Suprapubic skin (tissue), 3 donors: ENCODE data around the gene LILRA6.
"Not testable (repeated sequence)": the region's sequence is repeated elsewhere in the genome, so short reads cannot be mapped to it uniquely, and the experiment has no call there.

ENCODE experiments used
- POLR2A ChIP-seq, 2 donors: fragments of 450-650 bp; IDR thresholded peaks; one replicate each; pipeline ENCODE4 v1.6.1; 2017; ENCODE audit warnings: antibody characterized with exemption in 2 of 2, mild to moderate bottlenecking in 2 of 2, moderate library complexity in 2 of 2
- TF ChIP-seq, protein P1 (sequence below), 2 donors: fragments of 200-600 bp in 1 of 2; fragments of 450-650 bp in 1 of 2; sonication (generic) in 1 of 2; IDR thresholded peaks; one replicate each; pipeline ENCODE4 v1.5.1; 2016 to 2019; ENCODE audit warnings: antibody characterized with exemption in 2 of 2, mild to moderate bottlenecking in 1 of 2, moderate library complexity in 1 of 2

DNA sequence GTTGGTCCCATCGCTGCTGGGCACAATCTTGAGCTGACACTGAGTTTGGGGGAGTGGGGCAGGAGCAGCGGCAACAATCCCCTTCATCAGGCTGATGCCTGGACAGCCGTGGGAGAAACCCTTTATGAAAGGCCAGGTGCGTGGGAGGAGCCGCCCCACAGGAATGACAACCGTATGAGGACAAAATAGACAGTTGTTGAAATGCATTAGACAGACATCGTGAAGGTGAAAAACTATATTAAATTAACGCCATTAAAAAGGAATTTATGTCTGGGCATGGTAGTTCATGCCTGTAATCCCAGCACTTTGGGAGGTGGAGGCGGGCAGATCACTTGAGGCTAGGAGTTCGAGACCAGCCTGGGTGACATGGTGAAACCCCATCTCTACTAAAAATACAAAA lies 18.0 kb downstream of the LILRA6 start:
- TF ChIP-seq, protein P1, sequence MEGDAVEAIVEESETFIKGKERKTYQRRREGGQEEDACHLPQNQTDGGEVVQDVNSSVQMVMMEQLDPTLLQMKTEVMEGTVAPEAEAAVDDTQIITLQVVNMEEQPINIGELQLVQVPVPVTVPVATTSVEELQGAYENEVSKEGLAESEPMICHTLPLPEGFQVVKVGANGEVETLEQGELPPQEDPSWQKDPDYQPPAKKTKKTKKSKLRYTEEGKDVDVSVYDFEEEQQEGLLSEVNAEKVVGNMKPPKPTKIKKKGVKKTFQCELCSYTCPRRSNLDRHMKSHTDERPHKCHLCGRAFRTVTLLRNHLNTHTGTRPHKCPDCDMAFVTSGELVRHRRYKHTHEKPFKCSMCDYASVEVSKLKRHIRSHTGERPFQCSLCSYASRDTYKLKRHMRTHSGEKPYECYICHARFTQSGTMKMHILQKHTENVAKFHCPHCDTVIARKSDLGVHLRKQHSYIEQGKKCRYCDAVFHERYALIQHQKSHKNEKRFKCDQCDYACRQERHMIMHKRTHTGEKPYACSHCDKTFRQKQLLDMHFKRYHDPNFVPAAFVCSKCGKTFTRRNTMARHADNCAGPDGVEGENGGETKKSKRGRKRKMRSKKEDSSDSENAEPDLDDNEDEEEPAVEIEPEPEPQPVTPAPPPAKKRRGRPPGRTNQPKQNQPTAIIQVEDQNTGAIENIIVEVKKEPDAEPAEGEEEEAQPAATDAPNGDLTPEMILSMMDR (IDR thresholded peaks at IDR 0.05): not testable (repeated sequence)
- TF ChIP-seq POLR2A (IDR thresholded peaks at IDR 0.05): not testable (repeated sequence)
